ENCODE data around the gene MSMP. TPM values are rescaled to one million over a fixed set of nuclear protein-coding genes. Genes with fewer than 3 reads are reported as not detected.

Gene MSMP
- total RNA-seq, 1 donor from 2014 or later, result not detected

DNA sequence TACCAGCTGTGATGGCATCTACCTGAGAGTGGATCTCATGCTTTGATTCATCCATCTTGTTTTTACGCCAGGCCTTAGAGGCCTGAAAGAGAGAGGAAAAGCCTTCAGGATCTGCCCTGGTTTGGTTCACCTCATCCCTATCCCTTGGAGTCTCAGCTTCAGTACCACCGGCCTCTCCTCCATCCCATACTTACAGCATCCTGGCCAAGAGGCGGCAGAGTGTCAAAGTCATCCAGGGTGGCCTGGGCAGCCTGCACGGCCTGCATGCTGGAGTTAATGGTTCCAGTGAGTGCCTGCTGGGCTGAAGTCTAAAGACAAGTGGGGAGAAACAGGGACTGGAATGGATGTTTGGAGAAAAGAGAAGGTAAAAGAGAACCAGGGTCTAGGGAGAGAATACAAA is 34.5 kb downstream of the MSMP start:
- peaks cover 0 to 3% of the 10 kb centered on the region in 2 donors for H3K4me1 ChIP-seq
- H3K4me3 ChIP-seq, result no peak overlapping the region
- peaks cover 100% of the 10 kb centered on the region in 2 donors for H3K36me3 ChIP-seq
- TF ChIP-seq, protein P1, sequence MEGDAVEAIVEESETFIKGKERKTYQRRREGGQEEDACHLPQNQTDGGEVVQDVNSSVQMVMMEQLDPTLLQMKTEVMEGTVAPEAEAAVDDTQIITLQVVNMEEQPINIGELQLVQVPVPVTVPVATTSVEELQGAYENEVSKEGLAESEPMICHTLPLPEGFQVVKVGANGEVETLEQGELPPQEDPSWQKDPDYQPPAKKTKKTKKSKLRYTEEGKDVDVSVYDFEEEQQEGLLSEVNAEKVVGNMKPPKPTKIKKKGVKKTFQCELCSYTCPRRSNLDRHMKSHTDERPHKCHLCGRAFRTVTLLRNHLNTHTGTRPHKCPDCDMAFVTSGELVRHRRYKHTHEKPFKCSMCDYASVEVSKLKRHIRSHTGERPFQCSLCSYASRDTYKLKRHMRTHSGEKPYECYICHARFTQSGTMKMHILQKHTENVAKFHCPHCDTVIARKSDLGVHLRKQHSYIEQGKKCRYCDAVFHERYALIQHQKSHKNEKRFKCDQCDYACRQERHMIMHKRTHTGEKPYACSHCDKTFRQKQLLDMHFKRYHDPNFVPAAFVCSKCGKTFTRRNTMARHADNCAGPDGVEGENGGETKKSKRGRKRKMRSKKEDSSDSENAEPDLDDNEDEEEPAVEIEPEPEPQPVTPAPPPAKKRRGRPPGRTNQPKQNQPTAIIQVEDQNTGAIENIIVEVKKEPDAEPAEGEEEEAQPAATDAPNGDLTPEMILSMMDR (IDR thresholded peaks at IDR 0.05), result no peak
- H3K27ac ChIP-seq, result peak overlapping the region in 1 of 2 donors; percentile 19
- intact Hi-C loops (cut with DNase I), result no loop called here
- H3K27me3 ChIP-seq, result no peaks in the 10 kb centered on the region
- H3K9me3 ChIP-seq, result no peaks in the 10 kb centered on the region
- DNase-seq (ENCODE audit: low spot score in 2 of 2), result no peak

DNA sequence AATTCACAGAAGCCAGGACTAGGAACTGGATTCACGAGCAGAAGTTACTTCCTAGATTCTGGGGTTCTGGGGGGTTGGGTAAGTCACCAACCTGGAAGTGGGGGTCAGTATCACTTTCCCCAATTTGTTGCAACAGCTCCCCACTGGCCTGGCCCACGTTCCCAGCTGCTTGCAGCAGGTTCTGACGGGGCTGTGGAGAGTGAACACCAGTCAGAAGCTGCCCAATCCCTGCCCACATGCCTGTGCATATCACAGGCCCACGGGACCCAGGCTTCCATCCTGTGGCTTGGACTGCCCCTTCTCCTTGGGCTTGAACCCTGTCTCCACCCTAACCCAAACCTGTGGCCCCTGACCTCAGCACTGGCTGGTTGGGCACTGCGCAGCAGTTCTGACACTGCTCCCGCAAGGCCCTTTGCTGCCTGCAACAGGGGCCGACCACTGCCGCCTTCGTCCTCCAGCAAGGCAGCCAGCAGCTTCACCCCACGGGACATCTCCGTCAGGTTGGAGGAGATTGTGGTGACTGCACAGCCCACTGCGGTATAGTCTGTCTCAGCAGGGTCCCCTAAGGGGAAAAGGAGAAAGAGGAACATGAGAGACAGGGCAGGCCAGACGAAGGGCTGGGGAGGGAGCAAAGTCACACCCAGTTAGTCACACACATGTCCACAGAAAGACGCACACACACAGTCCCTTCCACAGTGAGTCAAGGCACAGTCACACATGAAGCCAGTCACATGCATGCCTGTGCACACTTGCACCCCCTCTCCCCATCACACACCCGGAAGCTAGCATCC is 35.2 kb downstream of the MSMP start:
- TF ChIP-seq, protein P1 (IDR thresholded peaks at IDR 0.05), result no peak
- Histone ChIP-seq H3K4me3 (no peak overlapping the region), H3K27me3 (no peaks in the 10 kb centered on the region), H3K36me3 (peaks cover 100% of the 10 kb centered on the region in 2 donors), H3K9me3 (no peaks in the 10 kb centered on the region), H3K4me1 (peaks cover 0 to 3% of the 10 kb centered on the region in 2 donors), H3K27ac (peak overlapping the region in 1 of 2 donors; percentile 19)
- intact Hi-C loops (cut with DNase I), result no loop called here
- no peak for DNase-seq (ENCODE audit: low spot score in 2 of 2)

DNA sequence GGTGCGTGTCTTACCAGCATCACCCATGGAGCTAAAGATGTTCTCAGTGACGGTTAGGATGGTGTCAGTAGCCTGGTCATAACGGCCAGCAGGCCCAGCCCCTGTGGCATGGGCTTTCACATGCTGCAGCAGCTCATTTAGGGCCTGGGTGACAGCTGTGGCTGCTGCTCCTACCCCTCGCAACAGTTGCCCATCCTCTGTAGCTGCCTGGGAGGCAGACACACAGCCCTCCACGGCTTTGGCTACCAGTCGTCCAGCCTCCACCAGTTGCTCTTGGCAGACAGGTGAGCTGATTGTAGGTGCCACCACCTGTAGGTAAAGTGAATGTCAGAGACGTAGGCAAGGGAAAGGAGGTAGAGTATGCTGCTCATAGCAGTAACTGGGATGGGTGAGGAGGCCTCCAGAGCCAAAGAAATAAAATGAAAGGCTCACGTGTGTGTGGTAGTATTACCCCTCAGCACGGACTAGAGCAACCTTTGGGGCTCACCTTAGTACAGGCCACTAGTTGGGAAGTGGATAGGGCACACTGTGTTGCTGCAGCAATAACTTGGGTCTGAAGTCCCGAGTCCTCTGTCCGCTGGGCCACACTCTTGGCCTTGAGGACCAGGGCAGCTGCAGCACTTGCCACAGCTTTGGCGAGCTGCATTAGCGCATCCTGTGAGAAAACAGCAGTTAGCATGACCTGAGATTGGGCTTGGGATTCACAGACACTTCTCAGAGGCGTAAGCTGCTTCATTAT is 36.8 kb downstream of the MSMP start:
- peaks cover 0 to 3% of the 10 kb centered on the region in 2 donors for H3K4me1 ChIP-seq
- no peaks in the 10 kb centered on the region for H3K27me3 ChIP-seq
- TF ChIP-seq, protein P1 (IDR thresholded peaks at IDR 0.05), result no peak
- H3K9me3 ChIP-seq, result no peaks in the 10 kb centered on the region
- H3K4me3 ChIP-seq, result no peak overlapping the region
- H3K27ac ChIP-seq, result peak overlapping the region; percentile 51 to 74
- peaks cover 100% of the 10 kb centered on the region in 2 donors for H3K36me3 ChIP-seq
- intact Hi-C loops (cut with DNase I), result no loop called here
- DNase-seq (ENCODE audit: low spot score in 2 of 2), result no peak

DNA sequence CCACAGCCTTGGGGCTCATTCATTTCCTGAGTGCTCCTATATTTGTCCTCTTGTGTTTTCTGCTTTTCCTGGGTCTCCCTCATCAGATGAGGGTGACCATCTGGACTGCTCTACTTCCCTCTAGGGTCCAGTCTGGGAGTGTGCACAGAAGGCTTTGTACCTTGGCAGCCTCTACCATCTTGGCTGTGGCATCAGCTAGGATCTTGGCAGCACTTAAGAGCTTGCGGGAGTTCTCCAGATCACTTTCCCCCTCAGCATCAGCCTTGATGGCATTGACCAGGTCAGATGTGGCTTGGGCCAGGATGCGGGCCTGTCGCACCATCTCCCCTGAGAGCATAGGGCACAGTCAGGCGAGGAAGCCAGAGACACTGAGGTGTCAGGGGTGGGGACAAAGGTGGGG is 37.8 kb downstream of the MSMP start:
- peaks cover 100% of the 10 kb centered on the region in 2 donors for H3K36me3 ChIP-seq
- H3K9me3 ChIP-seq, result no peaks in the 10 kb centered on the region
- H3K4me3 ChIP-seq, result no peak overlapping the region
- TF ChIP-seq, protein P1 (IDR thresholded peaks at IDR 0.05), result peak; percentile 13 to 52 (median 39)
- DNase-seq (ENCODE audit: low spot score in 2 of 2), result no peak
- intact Hi-C loops (cut with DNase I), result no loop called here
- H3K27ac ChIP-seq, result peak overlapping the region; percentile 51 to 74
- no peaks in the 10 kb centered on the region for H3K27me3 ChIP-seq
- H3K4me1 ChIP-seq, result peaks cover 0 to 3% of the 10 kb centered on the region in 2 donors

DNA sequence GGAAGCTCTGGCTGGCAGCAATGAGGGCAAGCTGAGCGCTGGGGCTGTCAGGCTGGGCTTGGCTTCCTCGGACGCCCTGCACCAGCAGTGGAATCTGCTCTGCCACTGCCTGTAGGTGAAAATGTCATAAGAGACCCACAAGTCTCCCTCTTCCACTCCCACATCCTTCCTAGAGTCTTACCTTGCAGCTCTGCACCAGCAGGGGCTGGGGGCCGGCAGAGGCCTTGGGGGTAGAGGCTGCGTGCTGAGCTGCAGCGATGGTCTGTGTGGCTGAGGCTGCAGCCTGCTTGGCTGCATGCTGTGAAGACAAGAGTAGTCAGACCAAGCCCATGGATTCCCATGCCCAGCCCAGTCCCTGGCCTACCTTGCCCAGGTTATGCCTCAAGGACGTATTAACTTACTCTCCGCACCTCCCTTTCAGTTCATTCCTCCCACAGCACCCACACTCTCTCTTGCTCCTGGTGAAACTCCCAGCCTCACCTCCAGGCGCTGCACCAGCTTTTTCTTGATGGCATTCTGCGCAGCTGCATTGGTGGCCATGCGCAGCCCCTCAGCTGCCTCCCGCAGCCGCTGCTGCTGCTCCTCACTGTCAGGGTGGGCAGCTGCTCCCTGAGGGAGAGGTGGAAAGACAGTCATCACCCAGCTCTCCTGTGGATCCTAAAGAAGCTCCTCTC is 39.4 kb downstream of the MSMP start:
- Histone ChIP-seq H3K27ac (peak overlapping the region; percentile 61 to 74), H3K4me3 (no peak overlapping the region), H3K4me1 (peaks cover 0 to 3% of the 10 kb centered on the region in 2 donors), H3K9me3 (no peaks in the 10 kb centered on the region), H3K36me3 (peaks cover 100% of the 10 kb centered on the region in 2 donors), H3K27me3 (no peaks in the 10 kb centered on the region)
- no peak for DNase-seq (ENCODE audit: low spot score in 2 of 2)
- intact Hi-C loops (cut with DNase I), result no loop called here
- TF ChIP-seq, protein P1 (IDR thresholded peaks at IDR 0.05), result no peak
